ENCODE results near the gene PTGDS.

PTGDS gene

DNA sequence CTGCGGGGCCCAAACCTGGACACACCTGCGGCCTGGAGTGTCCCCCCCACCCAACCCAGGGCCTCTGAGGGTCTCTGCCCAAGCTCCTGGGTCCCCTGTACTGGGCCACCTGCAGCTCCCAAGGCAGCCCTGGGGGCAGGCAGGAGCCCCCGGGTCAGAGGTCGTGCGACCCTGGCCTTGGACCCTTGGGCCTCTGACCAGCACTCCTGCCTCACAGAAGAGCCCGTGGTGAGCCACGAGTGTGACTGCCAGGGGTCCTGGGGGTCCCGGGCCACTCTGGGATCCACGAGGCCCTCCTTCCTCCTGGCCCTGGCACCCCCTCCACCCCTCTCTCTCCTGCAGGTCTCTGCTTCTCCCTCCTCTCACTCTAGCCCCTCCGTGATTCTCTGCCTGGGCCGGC is 5.0 kb upstream of the PTGDS start:
- DNase-seq = no peak

DNA sequence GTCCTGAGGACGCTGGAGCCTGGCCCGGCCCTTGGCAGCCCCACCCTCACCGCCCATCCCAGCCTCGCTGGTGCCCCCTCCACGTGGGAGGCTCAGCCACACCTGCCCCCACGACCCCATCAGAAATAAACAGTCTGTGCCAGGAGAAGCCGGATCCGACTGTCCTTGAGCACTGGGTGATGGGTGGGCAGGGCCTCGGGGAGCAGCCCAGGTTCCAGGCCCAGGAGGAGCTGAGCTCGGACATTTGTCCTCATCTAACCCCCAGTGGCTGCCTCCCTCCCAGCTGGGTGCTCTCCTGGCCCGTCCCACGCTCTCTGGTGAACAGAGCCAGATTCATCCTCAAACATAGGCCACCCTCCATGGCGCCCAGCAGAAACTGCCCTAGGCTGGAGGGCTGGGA is 4.6 kb upstream of the PTGDS start:
- DNase-seq = no peak

DNA sequence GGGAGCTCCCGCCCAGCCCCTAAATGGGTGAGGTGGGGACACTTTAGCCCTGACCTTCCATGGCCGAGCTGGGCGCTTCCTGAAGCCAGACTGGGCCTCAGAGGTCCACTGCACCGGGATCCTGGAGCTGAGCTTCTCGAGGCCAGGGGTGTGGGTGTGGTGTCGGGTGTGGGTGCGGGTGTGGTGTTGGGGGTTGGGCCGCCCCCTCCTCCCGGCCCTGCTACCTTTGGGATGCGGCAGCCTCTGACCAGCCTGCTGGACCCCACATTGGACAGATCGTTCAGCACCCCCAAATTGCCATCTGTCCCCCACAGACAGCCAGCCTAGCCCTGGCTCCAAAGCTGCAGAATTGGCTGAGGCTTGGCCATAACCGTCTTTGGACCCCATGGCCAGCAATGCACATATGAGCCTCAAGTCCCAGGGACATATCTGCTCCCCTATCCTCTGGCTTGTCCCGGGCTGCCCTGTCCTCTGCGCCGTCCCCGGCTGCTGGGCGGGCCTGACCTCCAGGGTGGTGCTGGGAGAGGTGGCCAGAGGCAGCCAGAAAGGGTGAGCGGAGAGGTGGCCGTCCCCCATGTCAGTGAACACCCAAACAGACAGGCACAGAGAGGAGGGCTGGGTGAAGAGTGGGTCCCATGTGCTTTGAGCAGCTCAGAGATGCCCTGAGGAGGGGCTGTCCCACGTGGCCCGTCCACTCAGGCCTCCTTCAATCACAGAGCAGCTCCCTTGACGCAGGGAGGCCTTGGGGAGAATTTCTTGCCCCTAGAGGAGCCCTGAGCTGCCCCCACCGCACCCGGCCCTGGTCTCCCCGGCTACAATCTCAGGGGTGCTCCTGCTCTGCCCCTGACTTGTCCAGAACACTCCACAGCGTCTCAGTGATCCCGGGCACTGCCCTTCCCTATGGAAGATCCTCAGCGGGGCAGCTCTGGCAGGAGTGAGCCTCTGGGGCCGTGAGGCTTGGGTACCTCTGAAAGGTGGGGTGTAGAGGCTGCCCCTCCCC is 3.4 kb upstream of the PTGDS start:
- DNase-seq = no peak

DNA sequence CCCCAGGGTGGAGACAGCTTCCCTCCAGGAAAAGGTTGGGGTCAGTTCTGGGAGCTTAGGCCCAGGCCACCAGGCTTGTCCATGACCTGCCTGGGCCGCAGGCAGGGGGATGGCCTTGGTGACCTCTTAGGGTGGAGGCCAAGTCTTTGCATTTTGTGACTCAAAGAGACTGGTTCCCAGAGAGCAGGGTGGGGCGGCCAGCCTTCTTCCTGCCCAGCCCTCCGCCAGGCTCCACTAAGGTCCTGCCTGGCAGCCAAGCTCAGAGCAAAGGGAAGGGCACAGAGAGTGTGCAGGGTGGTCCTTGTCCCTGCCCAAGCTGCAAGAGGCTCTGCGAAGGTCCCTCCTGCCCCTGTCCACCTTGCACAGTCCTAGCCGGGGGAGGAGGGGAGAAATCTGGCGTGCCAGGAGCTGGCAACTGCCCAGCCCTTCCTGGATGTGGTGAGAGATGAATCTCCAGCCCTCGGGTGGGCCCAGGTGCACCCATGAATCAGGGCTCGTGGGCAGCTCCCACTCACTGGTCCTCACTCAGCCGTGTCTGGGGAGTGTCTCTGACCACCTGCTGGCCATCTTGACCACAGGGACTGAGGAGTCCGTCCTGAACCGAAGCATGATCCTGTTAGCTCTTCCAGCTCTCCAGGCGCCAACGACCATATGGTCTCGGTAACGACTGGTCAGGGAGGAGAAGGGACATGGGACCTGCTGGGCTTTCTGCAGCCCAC is 2.3 kb upstream of the PTGDS start:
- peak in 1 of 56 donors; percentile 36 for DNase-seq

DNA sequence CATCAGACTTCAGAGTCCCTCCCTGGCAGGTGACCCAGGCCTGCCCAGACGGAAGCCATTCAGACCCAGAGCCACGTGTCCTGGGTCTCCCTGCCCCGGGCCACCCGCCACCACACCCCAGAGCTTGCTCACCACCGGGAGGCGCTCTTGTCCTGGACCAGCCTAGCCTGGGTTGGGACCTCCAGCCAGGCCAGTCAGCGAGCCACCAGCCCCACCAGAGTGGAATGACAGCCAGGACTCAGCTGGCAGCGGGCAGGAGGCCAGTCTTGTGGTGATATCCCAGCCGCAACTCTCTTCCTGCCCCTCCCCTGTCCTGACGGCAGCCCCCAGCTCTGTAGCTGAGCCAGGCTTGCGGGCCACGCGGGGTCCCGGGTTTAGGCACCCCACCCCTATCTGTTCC is 1.7 kb upstream of the PTGDS start:
- DNase-seq = peak in 52 of 56 donors; percentile 29 to 89 (median 67)

DNA sequence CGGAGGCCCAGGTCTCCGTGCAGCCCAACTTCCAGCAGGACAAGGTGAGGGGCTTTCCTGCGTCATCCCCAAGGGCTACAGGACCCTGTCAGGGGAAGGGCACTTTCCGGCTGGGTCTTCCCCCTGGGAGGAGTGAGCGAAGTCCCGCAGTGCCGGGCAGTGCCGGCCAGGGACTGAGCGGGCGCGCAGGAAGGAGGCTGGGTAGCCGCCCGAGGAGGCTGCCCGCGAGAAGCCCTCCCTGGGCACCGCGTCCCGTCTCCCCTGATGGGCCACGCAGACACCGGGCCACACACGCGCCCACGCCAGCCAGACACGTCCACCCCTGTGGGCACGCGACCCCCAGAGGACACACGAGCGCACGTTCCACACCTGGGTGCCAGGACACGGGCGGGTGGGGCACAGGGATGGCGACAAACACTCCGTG is 357 bp downstream of the PTGDS start:
- DNase-seq = peak in 1 of 56 donors; percentile 89

DNA sequence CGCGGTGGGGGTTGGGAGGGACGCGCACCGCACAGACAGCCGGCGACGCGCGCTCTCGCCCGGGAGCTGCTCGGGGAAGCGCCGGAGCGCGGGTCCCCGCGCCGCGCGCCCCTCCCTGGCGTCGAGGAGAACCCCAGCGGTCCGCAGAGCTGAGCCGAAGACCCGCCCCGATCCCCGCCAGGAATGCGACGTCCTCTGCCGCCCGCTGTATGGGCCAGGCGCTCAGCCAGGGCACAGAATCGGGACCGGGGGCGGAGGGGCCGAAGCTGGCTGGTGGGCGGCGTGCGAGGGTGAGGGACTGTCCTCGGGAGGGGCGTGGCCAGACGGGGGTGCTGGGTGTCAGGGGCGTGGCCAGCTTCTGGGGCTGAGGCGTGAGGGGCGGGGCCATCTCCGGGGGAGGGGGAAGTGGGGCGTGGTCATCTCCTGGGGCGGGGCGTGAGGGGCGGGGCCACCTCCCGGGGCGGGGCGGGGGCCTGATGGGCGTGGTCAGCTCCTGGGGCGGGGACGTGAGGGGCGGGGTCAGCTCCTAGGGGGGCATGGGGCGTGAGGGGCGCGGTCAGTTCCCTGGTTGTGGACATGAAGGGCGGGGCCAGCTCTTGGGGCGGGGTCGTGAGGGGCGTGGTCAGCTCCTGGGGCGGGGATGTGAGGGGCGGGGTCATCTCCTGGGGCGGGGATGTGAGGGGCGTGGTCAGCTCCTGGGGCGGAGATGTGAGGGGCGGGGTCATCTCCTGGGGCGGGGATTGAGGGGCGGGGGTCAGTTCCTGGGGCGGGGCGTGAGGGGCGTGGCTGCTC is 965 bp downstream of the PTGDS start:
- peak in 55 of 56 donors; percentile 34 to 100 (median 90) for DNase-seq

DNA sequence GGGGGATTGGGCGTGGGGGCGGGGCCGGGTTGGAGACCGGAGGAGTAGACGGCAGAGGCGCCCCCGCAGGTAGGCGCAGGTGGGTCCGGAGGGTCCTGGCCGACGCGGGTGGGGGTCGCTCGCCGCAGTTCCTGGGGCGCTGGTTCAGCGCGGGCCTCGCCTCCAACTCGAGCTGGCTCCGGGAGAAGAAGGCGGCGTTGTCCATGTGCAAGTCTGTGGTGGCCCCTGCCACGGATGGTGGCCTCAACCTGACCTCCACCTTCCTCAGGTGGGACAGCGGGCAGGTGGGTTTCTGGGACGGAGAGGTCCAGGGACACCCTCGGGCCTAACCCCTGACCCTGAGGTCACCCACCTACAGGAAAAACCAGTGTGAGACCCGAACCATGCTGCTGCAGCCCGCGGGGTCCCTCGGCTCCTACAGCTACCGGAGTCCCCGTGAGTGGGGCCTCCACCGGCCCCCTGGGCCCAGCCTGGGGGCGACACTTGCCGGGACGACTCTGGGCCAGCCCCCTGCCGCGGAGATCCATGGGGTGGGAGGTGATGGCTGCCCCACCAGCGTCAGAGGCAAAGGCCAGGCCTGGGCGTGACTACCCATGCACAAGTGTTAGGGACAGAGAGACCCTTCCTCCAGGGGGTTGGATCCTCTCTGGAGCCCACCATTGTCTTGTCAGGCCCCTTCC is 1.7 kb downstream of the PTGDS start:
- DNase-seq = peak in 4 of 56 donors; percentile 59 to 72 (median 63)

DNA sequence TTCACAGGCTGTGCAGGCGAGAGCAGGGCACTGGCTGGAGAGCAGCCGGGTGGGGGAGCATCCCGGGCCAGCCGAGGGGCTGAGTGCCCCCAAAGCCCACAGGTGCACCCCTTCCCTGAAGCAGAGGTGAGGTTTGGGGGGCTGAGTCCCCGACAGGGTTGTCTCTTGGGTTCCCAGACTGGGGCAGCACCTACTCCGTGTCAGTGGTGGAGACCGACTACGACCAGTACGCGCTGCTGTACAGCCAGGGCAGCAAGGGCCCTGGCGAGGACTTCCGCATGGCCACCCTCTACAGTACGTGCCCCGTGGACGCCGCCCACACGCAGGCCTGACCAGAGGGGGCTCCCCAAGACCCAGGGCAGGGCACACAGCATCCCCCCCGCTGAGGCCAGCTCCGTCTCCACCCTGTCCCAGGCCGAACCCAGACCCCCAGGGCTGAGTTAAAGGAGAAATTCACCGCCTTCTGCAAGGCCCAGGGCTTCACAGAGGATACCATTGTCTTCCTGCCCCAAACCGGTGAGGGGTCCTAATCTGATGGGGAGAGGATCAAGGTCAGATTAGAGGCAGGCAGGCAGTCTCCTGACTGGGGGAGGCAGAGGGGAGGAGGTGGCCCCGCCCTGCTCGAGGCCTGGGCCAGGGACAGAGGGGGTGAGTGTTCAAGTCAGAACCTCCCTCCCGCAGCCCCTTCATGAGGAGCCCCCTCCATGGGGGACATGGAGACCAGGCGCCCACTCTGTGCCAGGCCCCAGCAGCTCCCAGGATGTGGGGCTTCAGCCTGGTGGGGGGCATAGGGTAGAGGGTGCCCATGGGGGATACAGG is 2.7 kb downstream of the PTGDS start:
- DNase-seq = peak in 5 of 56 donors; percentile 16 to 62 (median 32)

DNA sequence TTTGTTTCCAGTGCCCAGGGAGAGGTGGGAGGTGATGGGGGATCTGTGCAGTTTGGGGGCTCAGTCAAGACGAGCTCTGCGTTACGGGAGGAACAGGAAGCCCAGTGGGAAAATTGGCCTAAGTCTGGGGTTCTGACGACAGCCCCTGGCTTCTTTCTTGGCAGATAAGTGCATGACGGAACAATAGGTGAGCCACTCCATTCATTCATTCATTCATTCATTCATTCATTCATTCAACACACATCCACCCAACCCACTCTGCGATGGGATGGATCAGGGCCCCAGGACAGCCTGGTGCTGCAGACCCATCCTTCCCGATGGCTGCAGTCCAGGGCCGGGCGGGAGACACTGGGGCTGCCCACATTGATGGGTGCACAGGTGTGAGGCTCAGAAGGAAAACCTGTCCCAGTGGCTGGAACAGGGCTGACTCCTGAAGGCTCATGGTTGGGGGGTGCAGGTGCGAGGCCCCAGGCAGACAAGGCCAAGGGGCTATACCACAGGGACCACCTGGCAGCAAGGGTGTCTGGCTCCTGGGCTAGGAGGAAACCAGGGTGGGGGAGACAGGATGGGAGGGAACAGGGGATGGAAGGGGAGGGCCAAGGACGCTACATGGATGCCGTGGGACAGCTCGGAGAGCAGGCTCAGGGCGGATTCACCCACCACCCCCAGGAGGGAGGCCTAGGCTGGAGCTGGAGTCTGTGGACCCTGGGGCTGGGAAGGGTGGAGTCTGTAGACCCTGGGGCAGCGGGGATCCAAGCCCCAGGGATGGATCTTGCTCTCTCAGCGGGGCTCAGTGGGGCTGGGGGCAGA is 3.6 kb downstream of the PTGDS start:
- DNase-seq = peak in 5 of 56 donors; percentile 42 to 73 (median 47)

DNA sequence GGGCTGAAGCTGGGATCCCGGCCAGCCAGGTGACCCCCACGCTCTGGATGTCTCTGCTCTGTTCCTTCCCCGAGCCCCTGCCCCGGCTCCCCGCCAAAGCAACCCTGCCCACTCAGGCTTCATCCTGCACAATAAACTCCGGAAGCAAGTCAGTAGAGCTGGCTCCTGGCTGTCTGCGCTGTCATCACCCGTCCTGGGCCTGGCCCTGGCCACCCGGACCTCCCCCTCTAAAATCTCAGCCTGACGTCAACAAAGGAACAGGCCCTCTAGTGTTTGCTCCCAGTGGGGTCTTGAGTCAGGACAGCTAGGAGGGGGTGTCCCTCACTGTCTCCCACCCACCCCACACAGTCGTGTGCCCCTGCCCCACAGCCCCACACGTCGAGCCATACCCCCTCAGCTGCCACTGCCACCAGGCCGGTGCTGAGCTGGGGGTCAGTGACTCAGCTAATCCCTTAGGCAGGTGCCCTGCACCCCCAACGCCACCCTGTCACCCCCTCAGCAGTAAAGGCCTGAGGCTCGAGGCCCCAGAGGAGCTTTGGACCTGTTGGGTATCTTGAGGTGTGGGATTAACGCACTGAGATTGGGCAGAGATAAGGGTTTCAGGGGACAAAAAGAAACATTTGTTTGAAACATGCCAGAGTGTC is 4.4 kb downstream of the PTGDS start:
- DNase-seq = peak in 40 of 56 donors; percentile 29 to 85 (median 58)

DNA sequence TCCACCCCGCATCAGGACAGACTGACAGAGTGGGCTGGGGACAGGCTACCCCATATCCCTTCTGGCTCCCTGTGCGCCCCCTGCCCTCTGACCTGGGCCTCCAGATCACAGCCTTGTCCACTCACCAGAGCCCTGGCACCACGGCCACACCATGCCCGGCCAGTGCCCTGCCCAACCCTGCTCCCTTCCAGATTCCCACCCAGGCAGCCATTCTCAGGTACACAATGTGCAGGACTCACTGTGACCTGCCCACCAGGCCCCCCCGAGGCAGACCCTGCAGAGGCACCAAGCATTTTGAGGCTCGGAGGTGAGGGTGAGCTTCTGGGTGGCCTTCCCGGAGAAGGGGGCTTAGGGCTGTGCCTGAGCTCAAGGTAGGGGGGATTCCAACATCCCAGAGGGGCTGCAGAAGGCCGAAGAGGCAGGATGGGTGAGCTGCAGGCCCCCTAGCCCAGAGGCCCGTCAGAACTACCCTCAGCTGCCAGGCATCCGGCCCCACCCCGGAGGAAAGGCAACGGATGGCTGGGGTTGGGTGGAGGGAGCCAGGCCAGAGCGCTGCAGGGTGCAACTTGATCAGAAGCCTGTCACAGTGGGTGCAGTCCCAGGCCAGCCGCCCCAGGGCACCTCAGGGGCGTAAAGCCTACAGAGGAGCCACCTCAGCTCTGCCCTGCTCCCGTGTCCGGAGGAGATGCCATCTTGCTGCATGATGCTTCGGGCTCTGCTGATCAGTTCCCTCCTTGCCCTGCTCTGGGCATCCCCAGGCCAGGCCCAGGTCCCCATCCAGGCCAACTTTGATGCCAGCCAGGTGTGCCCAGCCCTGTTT is 5.1 kb downstream of the PTGDS start, which contains the start of gene LCNL1:
LCNL1 (plus strand) TSS at position 762 of the 820 bp plus-strand sequence. CDS start 594 bp downstream, outside the sequence.
- DNase-seq = peak in 38 of 56 donors; percentile 40 to 91 (median 72)

DNA sequence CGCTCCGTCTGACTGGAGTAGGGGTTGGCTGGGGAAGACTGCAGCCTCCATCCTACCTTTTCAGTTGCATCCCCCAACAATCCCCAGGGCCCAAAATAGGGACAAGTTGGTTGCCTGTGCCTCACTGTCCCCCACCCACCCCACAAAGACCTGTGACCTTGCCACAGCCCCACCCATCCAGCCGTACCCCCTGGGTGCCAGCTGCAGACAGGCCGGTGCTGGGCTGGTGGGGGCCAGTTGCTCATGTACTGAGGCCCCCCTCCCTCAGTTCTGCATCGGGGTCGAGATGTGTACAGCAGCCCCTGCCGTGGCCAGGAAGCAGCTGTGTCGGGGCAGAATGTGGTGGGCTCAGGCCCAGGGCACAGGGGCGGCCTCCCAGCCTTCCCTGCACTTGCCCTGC is 5.9 kb downstream of the PTGDS start:
- DNase-seq = peak in 13 of 56 donors; percentile 39 to 81 (median 65)

DNA sequence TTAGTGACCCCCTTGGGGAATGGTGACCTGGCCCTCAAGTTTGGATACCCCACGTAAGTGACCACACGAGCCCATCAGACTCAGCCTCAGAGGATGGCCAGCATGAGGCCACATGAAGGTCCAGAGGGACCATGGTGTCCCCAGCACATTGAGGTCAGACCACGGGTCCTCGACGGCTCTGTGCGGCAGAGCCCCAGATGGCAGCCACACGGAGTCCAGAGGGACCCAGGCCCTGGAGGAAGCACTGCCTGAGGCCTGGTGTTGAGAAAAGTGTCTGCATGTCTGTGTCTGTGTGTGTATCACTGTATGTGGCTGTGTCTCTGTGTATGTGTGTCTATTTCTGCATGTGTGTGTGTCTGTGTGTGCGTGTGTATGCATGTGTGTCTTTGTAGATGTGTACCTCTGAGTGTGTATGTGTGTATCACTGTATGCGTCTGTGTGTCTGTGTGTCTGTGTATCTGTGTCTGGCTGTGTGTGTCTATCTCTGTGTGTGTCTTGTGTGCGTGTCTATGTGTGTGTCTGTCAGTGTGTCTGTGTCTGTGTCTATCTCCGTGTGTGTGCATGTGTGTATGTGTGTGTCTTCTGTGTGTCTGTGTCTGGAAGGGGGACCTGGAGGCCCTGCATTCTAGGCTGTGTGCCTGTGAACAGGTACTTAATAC is 6.5 kb downstream of the PTGDS start:
- DNase-seq = peak in 4 of 56 donors; percentile 29 to 72 (median 53)

DNA sequence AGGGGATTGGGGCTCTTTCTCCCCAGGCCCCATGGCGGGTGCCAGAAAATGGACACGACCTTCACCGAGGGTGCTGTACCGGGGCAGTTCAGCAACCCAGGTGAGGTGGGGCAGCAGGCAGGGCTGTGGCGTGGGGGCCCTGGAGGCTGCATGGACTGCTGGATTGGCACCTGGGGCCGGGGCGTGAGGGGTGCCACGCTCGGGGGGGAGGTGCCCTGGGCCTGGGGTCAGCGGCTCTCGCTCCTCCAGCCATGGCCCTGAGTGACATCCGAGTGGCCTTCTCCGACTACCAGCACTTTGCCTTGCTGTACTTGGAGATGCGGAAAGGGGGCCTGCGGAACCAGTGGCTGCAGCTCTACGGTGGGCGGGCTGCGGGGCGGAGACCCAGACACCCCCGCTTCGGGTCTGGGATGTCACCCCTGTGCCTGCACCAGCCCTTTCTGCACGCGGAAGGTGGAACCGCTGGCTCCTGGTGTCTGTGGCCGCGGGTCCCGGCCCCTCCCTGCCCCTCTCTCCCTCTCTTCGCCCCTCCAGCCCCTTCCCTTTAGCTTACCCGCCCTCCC is 7.2 kb downstream of the PTGDS start:
- DNase-seq = peak in 3 of 56 donors; percentile 33 to 60 (median 41)

DNA sequence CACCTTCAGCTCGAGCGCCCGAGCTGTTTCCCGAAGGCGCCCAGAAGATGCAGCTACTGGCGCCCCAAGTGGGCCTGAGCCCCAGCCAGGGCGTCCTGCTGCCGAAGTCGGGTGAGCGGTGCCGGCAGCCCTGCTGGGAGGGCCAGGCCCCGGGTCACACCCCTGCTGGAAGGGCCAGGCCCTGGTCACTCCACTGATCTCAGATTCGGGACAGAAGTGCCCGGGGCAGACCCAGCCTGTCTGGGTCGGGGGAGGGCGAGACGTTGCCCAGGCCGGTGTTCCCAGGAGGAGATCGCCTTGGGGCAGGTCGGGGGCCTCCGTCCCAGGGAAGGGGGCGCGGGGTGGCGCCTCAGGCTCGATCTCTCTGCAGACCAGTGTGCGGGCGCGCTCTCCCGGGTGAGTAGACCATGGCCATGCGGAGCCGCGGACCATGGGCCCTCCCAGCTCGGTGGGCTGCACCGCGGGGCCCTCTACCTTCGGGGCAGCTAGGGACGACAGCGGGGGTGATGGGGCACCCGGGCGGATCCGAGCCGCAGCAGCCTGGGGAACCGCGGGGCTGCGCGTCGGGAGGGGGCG is 7.8 kb downstream of the PTGDS start:
- peak in 2 of 56 donors; percentile 48 to 49 for DNase-seq

Data from amygdala (tissue), 56 donors.